Measurements from ENCODE around the gene SLC7A8. TPM values are rescaled to one million over a fixed set of nuclear protein-coding genes. Genes with fewer than 3 reads are reported as not detected.

The SLC7A8 gene
- total RNA-seq, 2 experiments from 2014 or later, result 4.0 to 11.4 TPM

GRCh38 chr14:23080474-23080873 lies 103.0 kb downstream of the SLC7A8 start:
- DNase-seq (ENCODE audit: low spot score), result no peak
- H3K9me2 ChIP-seq (ENCODE audit: insufficient read depth, low read length), result no peaks in the 10 kb centered on the region
- TF ChIP-seq EZH2phosphoT487 (IDR thresholded peaks at IDR 0.05; ENCODE audit: borderline replicate concordance, low read depth, low read length), result no peak
- H3K36me3 ChIP-seq (ENCODE audit: insufficient read depth, low read length), result peaks cover 100% of the 10 kb centered on the region
- CTCF ChIA-PET (ENCODE audit: unreplicated experiment), result no interaction called here
- H4K20me1 ChIP-seq (ENCODE audit: insufficient read depth, low read length), result no peaks in the 10 kb centered on the region
- no peaks in the 10 kb centered on the region for H3K9me3 ChIP-seq (ENCODE audit: low read length)
- no peak overlapping the region for H3K27ac ChIP-seq (ENCODE audit: low read depth, low read length, poor library complexity, severe bottlenecking)
- no peaks in the 10 kb centered on the region for H3K4me1 ChIP-seq (ENCODE audit: insufficient read depth, low read length, poor library complexity, severe bottlenecking)
- H2AFZ ChIP-seq (ENCODE audit: low read length), result no peak overlapping the region
- no peak overlapping the region for H3K4me3 ChIP-seq (ENCODE audit: low read depth, low read length, poor library complexity, severe bottlenecking)
- no peaks in the 10 kb centered on the region for H3K79me2 ChIP-seq (ENCODE audit: insufficient read depth, low read depth, low read length)
- no TSS peak for BruUV-seq (replicated peaks)
- intact Hi-C loops (cut with micrococcal nuclease; ENCODE audit: unreplicated experiment), result no loop called here
- H3K4me2 ChIP-seq (ENCODE audit: low read length), result no peak overlapping the region
- POLR2A ChIA-PET, result interaction anchor here (1.2 kb wide), 1 partner anchor 12 kb away, joined by 5 read pairs; no protein-coding TSS in a partner anchor

GRCh38 chr14:23079716-23080115 lies 103.7 kb downstream of the SLC7A8 start:
- Histone ChIP-seq H3K27ac (ENCODE audit: low read depth, low read length, poor library complexity, severe bottlenecking) (no peak overlapping the region), H3K4me1 (ENCODE audit: insufficient read depth, low read length, poor library complexity, severe bottlenecking) (no peaks in the 10 kb centered on the region), H3K4me3 (ENCODE audit: low read depth, low read length, poor library complexity, severe bottlenecking) (no peak overlapping the region), H3K36me3 (ENCODE audit: insufficient read depth, low read length) (peaks cover 100% of the 10 kb centered on the region), H3K79me2 (ENCODE audit: insufficient read depth, low read depth, low read length) (no peaks in the 10 kb centered on the region), H3K4me2 (ENCODE audit: low read length) (no peak overlapping the region), H3K9me3 (ENCODE audit: low read length) (no peaks in the 10 kb centered on the region), H4K20me1 (ENCODE audit: insufficient read depth, low read length) (no peaks in the 10 kb centered on the region), H2AFZ (ENCODE audit: low read length) (no peak overlapping the region), H3K9me2 (ENCODE audit: insufficient read depth, low read length) (no peaks in the 10 kb centered on the region)
- ChIA-PET CTCF (ENCODE audit: unreplicated experiment) (no interaction called here), POLR2A (no interaction called here)
- no TSS peak for BruUV-seq (replicated peaks)
- intact Hi-C loops (cut with micrococcal nuclease; ENCODE audit: unreplicated experiment), result no loop called here
- no peak for DNase-seq (ENCODE audit: low spot score)
- TF ChIP-seq, protein P1, sequence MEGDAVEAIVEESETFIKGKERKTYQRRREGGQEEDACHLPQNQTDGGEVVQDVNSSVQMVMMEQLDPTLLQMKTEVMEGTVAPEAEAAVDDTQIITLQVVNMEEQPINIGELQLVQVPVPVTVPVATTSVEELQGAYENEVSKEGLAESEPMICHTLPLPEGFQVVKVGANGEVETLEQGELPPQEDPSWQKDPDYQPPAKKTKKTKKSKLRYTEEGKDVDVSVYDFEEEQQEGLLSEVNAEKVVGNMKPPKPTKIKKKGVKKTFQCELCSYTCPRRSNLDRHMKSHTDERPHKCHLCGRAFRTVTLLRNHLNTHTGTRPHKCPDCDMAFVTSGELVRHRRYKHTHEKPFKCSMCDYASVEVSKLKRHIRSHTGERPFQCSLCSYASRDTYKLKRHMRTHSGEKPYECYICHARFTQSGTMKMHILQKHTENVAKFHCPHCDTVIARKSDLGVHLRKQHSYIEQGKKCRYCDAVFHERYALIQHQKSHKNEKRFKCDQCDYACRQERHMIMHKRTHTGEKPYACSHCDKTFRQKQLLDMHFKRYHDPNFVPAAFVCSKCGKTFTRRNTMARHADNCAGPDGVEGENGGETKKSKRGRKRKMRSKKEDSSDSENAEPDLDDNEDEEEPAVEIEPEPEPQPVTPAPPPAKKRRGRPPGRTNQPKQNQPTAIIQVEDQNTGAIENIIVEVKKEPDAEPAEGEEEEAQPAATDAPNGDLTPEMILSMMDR (conservative IDR thresholded peaks at IDR 0.05; ENCODE audit: low read length), result no peak
- TF ChIP-seq EZH2phosphoT487 (IDR thresholded peaks at IDR 0.05; ENCODE audit: borderline replicate concordance, low read depth, low read length), result no peak

- no peak for DNase-seq (ENCODE audit: low spot score)
- Histone ChIP-seq H3K4me2 (ENCODE audit: low read length) (no peak overlapping the region), H2AFZ (ENCODE audit: low read length) (no peak overlapping the region), H3K79me2 (ENCODE audit: insufficient read depth, low read depth, low read length) (no peaks in the 10 kb centered on the region), H3K36me3 (ENCODE audit: insufficient read depth, low read length) (peaks cover 100% of the 10 kb centered on the region), H3K4me3 (ENCODE audit: low read depth, low read length, poor library complexity, severe bottlenecking) (no peak overlapping the region), H3K9me3 (ENCODE audit: low read length) (no peaks in the 10 kb centered on the region), H4K20me1 (ENCODE audit: insufficient read depth, low read length) (no peaks in the 10 kb centered on the region), H3K27ac (ENCODE audit: low read depth, low read length, poor library complexity, severe bottlenecking) (peak overlapping the region; percentile 11), H3K4me1 (ENCODE audit: insufficient read depth, low read length, poor library complexity, severe bottlenecking) (no peaks in the 10 kb centered on the region), H3K9me2 (ENCODE audit: insufficient read depth, low read length) (no peaks in the 10 kb centered on the region)
- ChIA-PET POLR2A (no interaction called here), CTCF (ENCODE audit: unreplicated experiment) (interaction anchor here (0.9 kb wide), 1 partner anchor 15 kb away, joined by 3 read pairs; no protein-coding TSS in a partner anchor)
- TF ChIP-seq, protein P1 (conservative IDR thresholded peaks at IDR 0.05; ENCODE audit: low read length), result no peak
- TF ChIP-seq EZH2phosphoT487 (IDR thresholded peaks at IDR 0.05; ENCODE audit: borderline replicate concordance, low read depth, low read length), result no peak
- no TSS peak for BruUV-seq (replicated peaks)
- intact Hi-C loops (cut with micrococcal nuclease; ENCODE audit: unreplicated experiment), result no loop called here
These were observed 104.8 kb downstream of the SLC7A8 start for GRCh38 chr14:23078692-23079116.
